Neural cell (in vitro differentiated cells): Measurements from ENCODE around the gene CASTOR1. TPM values are rescaled to one million over a fixed set of nuclear protein-coding genes. Genes with fewer than 3 reads are reported as not detected.

ENCODE experiments used
- H2AFZ ChIP-seq: fragments of 200-600, 300-800 bp; sonication (generic), shearing (Covaris generic); 2 replicates; pipeline ENCODE4 v1.6.0; 2014; ENCODE audit warnings: low read depth, mild to moderate bottlenecking, antibody characterized with exemption, low read length, moderate library complexity
- H3F3A ChIP-seq: fragments of 200-600 bp; shearing (Covaris generic); 2 replicates; pipeline ENCODE4 v1.6.1; 2016; ENCODE audit warnings: mild to moderate bottlenecking, moderate library complexity, mixed read lengths, antibody characterized with exemption, low read length; ENCODE audit not compliant: insufficient read depth, poor library complexity, severe bottlenecking
- H3K27ac ChIP-seq: fragments of 200-600, 300-800 bp; sonication (generic), shearing (Covaris generic); 2 replicates; pipeline ENCODE4 v1.5.1; 2014; ENCODE audit warnings: mild to moderate bottlenecking, low read length, moderate library complexity
- H3K27me3 ChIP-seq: fragments of 300-800, 200-600 bp; sonication (generic), shearing (Covaris generic); 2 replicates; pipeline ENCODE4 v1.6.0; 2014; ENCODE audit warnings: mild to moderate bottlenecking, low read depth, low read length, moderate library complexity; ENCODE audit not compliant: insufficient read depth
- H3K36me3 ChIP-seq: fragments of 300-800, 200-600 bp; sonication (generic), shearing (Covaris generic); 2 replicates; pipeline ENCODE4 v1.5.1; 2014; ENCODE audit warnings: mild to moderate bottlenecking, antibody characterized with exemption, low read length, moderate library complexity; ENCODE audit not compliant: insufficient read depth
- H3K4me2 ChIP-seq: fragments of 300-800, 200-600 bp; sonication (generic), shearing (Covaris generic); 2 replicates; pipeline ENCODE4 v1.6.0; 2014; ENCODE audit warnings: mild to moderate bottlenecking, low read length
- H3K4me3 ChIP-seq: fragments of 300-800, 200-600 bp; sonication (generic), shearing (Covaris generic); 2 replicates; pipeline ENCODE4 v1.5.1; 2014; ENCODE audit warnings: mild to moderate bottlenecking, low read length, moderate library complexity
- H3K79me2 ChIP-seq: fragments of 200-600 bp; shearing (Covaris generic); replicated peaks from 2 replicates; pipeline ENCODE4 v1.6.0; 2014; ENCODE audit warnings: mild to moderate bottlenecking, low read length, moderate library complexity; ENCODE audit not compliant: insufficient read depth
- H3K9ac ChIP-seq: fragments of 300-800, 200-600 bp; sonication (generic), shearing (Covaris generic); 2 replicates; pipeline ENCODE4 v1.6.1; 2016; ENCODE audit warnings: mild to moderate bottlenecking, low read length, mixed read lengths
- H3K9me2 ChIP-seq: fragments of 200-600 bp; shearing (Covaris generic); 2 replicates; pipeline ENCODE4 v1.6.1; 2016; ENCODE audit warnings: mild to moderate bottlenecking, low read length, mixed read lengths; ENCODE audit not compliant: insufficient read depth
- H3K9me3 ChIP-seq: fragments of 200-600, 300-800 bp; sonication (generic), shearing (Covaris generic); 2 replicates; pipeline ENCODE4 v1.6.1; 2016; ENCODE audit warnings: mild to moderate bottlenecking, mixed run types, low read length, moderate library complexity, mixed read lengths
- H4K20me1 ChIP-seq: fragments of 200-600 bp; shearing (Covaris generic); 2 replicates; pipeline ENCODE4 v1.6.1; 2016; ENCODE audit warnings: mild to moderate bottlenecking, mixed run types; ENCODE audit not compliant: insufficient read depth
- EP300 ChIP-seq: fragments of 450-650 bp; conservative IDR thresholded peaks from 2 replicates; pipeline ENCODE4 v1.6.1; 2014; ENCODE audit warnings: antibody characterized with exemption, mild to moderate bottlenecking, moderate library complexity; ENCODE audit not compliant: poor library complexity, severe bottlenecking
- EZH2 ChIP-seq: fragments of 200-600, 300-800 bp; shearing (Covaris generic), sonication (generic); IDR thresholded peaks from 2 replicates; pipeline ENCODE4 v1.6.1; 2014; ENCODE audit warnings: antibody characterized with exemption, low read length, borderline replicate concordance, mild to moderate bottlenecking; ENCODE audit not compliant: insufficient read depth, poor library complexity, severe bottlenecking
- MXI1 ChIP-seq: fragments of 450-650 bp; conservative IDR thresholded peaks from 2 replicates; pipeline ENCODE4 v1.6.1; 2014; ENCODE audit warnings: antibody characterized with exemption, mild to moderate bottlenecking; ENCODE audit not compliant: poor library complexity, severe bottlenecking
- POLR2AphosphoS5 ChIP-seq: IDR thresholded peaks from 2 replicates; pipeline ENCODE4 v1.6.1; 2012
- RAD21 ChIP-seq: fragments of 450-650 bp; conservative IDR thresholded peaks from 2 replicates; pipeline ENCODE4 v1.6.1; 2014; ENCODE audit warnings: antibody characterized with exemption, mild to moderate bottlenecking, moderate library complexity
- SMC3 ChIP-seq: fragments of 450-650 bp; conservative IDR thresholded peaks from 2 replicates; pipeline ENCODE4 v1.6.1; 2014; ENCODE audit warnings: antibody characterized with exemption, mild to moderate bottlenecking, moderate library complexity; ENCODE audit not compliant: poor library complexity
- TAF1 ChIP-seq: IDR thresholded peaks from 2 replicates; pipeline ENCODE4 v1.6.1; 2012; ENCODE audit warnings: low read depth
- polyA plus RNA-seq: library from polyadenylated mRNA; depleted of rRNA; stranded (reverse); fragments of >200 nt; gene quantifications from 2 replicates; pipeline ENCODE4 v1.2.3, GENCODE V29; 2014
- TF ChIP-seq, protein P1 (sequence below): IDR thresholded peaks from 2 replicates; pipeline ENCODE4 v1.6.1; 2012; ENCODE audit warnings: borderline replicate concordance
- TF ChIP-seq, protein P2 (sequence below): fragments of 450-650 bp; IDR thresholded peaks from 2 replicates; pipeline ENCODE4 v1.5.1; 2014; ENCODE audit warnings: antibody characterized with exemption, mild to moderate bottlenecking, moderate library complexity; ENCODE audit not compliant: poor library complexity, severe bottlenecking

CASTOR1 gene
- polyA plus RNA-seq, 1 donor from 2014 or later, result 2.2 TPM

DNA sequence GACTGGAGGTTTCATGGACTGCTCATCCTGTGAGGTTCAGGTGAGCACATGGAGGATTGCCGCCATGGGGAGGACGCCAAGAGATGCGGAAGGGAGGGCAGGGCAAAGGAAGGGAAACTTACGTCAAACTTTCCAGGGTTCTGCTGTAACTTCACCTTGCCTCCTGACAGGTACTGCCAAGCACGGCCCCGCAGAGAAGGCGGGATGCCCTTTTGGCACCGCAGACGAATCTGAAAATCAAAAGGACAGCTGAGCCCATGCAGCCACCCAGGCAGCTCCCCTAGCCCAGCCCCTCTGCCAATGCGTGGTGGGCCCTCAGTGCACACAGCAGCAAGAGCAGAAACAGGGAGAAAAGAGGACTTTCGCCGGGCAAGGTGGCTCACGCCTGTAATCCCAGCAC lies 10.0 kb upstream of the CASTOR1 start:
- no peaks in the 10 kb centered on the region for H3K79me2 ChIP-seq
- H3K9me2 ChIP-seq, result no peaks in the 10 kb centered on the region
- H2AFZ ChIP-seq, result no peak overlapping the region
- TF ChIP-seq TAF1, result no peak
- no peak for TF ChIP-seq POLR2AphosphoS5
- no peak for TF ChIP-seq EZH2
- no peak for TF ChIP-seq MXI1
- TF ChIP-seq, protein P1, sequence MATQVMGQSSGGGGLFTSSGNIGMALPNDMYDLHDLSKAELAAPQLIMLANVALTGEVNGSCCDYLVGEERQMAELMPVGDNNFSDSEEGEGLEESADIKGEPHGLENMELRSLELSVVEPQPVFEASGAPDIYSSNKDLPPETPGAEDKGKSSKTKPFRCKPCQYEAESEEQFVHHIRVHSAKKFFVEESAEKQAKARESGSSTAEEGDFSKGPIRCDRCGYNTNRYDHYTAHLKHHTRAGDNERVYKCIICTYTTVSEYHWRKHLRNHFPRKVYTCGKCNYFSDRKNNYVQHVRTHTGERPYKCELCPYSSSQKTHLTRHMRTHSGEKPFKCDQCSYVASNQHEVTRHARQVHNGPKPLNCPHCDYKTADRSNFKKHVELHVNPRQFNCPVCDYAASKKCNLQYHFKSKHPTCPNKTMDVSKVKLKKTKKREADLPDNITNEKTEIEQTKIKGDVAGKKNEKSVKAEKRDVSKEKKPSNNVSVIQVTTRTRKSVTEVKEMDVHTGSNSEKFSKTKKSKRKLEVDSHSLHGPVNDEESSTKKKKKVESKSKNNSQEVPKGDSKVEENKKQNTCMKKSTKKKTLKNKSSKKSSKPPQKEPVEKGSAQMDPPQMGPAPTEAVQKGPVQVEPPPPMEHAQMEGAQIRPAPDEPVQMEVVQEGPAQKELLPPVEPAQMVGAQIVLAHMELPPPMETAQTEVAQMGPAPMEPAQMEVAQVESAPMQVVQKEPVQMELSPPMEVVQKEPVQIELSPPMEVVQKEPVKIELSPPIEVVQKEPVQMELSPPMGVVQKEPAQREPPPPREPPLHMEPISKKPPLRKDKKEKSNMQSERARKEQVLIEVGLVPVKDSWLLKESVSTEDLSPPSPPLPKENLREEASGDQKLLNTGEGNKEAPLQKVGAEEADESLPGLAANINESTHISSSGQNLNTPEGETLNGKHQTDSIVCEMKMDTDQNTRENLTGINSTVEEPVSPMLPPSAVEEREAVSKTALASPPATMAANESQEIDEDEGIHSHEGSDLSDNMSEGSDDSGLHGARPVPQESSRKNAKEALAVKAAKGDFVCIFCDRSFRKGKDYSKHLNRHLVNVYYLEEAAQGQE, result no peak
- no peak for TF ChIP-seq SMC3
- no peak for TF ChIP-seq EP300
- TF ChIP-seq, protein P2, sequence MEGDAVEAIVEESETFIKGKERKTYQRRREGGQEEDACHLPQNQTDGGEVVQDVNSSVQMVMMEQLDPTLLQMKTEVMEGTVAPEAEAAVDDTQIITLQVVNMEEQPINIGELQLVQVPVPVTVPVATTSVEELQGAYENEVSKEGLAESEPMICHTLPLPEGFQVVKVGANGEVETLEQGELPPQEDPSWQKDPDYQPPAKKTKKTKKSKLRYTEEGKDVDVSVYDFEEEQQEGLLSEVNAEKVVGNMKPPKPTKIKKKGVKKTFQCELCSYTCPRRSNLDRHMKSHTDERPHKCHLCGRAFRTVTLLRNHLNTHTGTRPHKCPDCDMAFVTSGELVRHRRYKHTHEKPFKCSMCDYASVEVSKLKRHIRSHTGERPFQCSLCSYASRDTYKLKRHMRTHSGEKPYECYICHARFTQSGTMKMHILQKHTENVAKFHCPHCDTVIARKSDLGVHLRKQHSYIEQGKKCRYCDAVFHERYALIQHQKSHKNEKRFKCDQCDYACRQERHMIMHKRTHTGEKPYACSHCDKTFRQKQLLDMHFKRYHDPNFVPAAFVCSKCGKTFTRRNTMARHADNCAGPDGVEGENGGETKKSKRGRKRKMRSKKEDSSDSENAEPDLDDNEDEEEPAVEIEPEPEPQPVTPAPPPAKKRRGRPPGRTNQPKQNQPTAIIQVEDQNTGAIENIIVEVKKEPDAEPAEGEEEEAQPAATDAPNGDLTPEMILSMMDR, result no peak
- TF ChIP-seq RAD21, result no peak
- H3K36me3 ChIP-seq, result no peaks in the 10 kb centered on the region
- H3K4me3 ChIP-seq, result no peak overlapping the region
- H3K4me2 ChIP-seq, result no peak overlapping the region
- H3K27ac ChIP-seq, result no peak overlapping the region
- no peak overlapping the region for H3K9ac ChIP-seq
- H3F3A ChIP-seq, result no peaks in the 10 kb centered on the region
- H4K20me1 ChIP-seq, result no peaks in the 10 kb centered on the region
- H3K27me3 ChIP-seq, result no peaks in the 10 kb centered on the region
- no peaks in the 10 kb centered on the region for H3K9me3 ChIP-seq

DNA sequence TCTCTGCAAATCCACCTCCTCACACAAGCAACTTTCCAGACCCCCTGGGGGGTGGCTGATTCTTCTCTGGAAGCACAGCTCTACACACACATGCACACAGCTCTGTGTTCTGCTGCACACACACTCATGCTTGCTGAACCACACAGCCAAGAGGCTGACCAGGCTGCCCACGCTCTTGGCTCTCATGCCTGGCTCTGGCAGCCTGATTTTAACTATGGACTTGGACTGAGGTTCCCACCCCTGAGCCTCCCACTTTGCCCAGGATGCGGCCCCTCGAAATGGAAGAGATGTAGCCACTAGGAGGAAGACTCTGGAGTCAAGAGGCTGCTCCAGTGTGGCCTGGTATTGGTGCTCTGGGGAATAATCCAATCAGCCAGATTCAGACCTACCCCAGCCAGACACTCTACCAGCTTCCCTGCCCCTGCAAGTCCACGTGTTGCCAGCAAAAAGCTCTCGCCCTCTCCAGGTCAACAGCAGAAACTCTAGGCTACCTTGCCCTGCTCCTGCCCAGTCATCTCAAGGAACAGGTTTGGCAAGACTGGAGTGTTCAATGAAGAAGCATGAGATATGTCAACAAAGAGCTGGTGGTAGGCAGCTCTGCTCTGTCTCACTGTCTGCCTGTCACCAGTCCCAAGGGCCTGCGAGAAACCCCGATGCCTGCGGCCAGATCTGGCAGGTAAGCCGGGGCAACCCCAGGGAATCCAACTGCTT lies 8.8 kb upstream of the CASTOR1 start:
- no peaks in the 10 kb centered on the region for H3K36me3 ChIP-seq

More for the DNA sequence above, 8.8 kb upstream of the CASTOR1 start:
- Histone ChIP-seq H3K4me3 (no peak overlapping the region), H3F3A (no peaks in the 10 kb centered on the region), H3K27me3 (no peaks in the 10 kb centered on the region), H3K9ac (no peak overlapping the region), H2AFZ (no peak overlapping the region), H3K27ac (no peak overlapping the region), H3K79me2 (no peaks in the 10 kb centered on the region), H4K20me1 (no peaks in the 10 kb centered on the region), H3K4me2 (no peak overlapping the region), H3K9me3 (no peaks in the 10 kb centered on the region), H3K9me2 (no peaks in the 10 kb centered on the region)
- TF ChIP-seq, protein P1, result no peak
- no peak for TF ChIP-seq RAD21
- no peak for TF ChIP-seq MXI1
- TF ChIP-seq POLR2AphosphoS5, result no peak
- TF ChIP-seq TAF1, result no peak
- no peak for TF ChIP-seq SMC3
- TF ChIP-seq, protein P2, result no peak
- no peak for TF ChIP-seq EP300
- TF ChIP-seq EZH2, result no peak
